Keratinocyte (primary cell): ENCODE results near the gene LYPLA2. TPM values are rescaled to one million over a fixed set of nuclear protein-coding genes. Genes with fewer than 3 reads are reported as not detected.

Experiments
- DNase-seq: peaks from one replicate; pipeline ENCODE4 v3.0.0-alpha.2; 2011; ENCODE audit warnings: low read depth, missing footprints, low spot score
- FAIRE-seq: peaks from 2 replicates; lab custom pipeline; 2011; peaks lifted over from hg19 to GRCh38; lab: Jason Lieb, UNC
- H2AFZ ChIP-seq: 2 replicates; pipeline ENCODE4 v1.6.0; 2012; ENCODE audit warnings: low read length, control low read depth, inconsistent platforms; ENCODE audit not compliant: control insufficient read depth
- H3K27ac ChIP-seq: 2 replicates; pipeline ENCODE4 v1.5.1; 2011; ENCODE audit warnings: low read length; ENCODE audit not compliant: control insufficient read depth, insufficient read depth
- H3K27me3 ChIP-seq: 3 replicates; pipeline ENCODE4 v1.6.0; 2011; ENCODE audit warnings: low read length; ENCODE audit not compliant: control insufficient read depth, insufficient read depth; ENCODE audit errors: extremely low read depth
- H3K36me3 ChIP-seq, 2 experiments: 2 replicates in 1 of 2; 3 replicates in 1 of 2; pipeline ENCODE4 v1.5.1; 2011; ENCODE audit warnings: low read length in 2 of 2, mild to moderate bottlenecking in 1 of 2; ENCODE audit not compliant: control insufficient read depth in 2 of 2, insufficient read depth in 2 of 2; ENCODE audit errors: extremely low read depth in 1 of 2
- H3K4me1 ChIP-seq: 3 replicates; pipeline ENCODE4 v1.5.1; 2011; ENCODE audit warnings: low read length; ENCODE audit not compliant: control insufficient read depth, insufficient read depth; ENCODE audit errors: extremely low read depth
- H3K4me2 ChIP-seq: 3 replicates; pipeline ENCODE4 v1.6.0; 2011; ENCODE audit warnings: low read depth, low read length; ENCODE audit not compliant: control insufficient read depth, insufficient read depth; ENCODE audit errors: extremely low read depth
- H3K4me3 ChIP-seq, 3 experiments: fragments of 200-600 bp in 1 of 3; sonication (generic) in 1 of 3; 2 replicates in 2 of 3; 3 replicates in 1 of 3; pipeline ENCODE4 v1.5.1; 2011 to 2016; ENCODE audit warnings: low read length in 3 of 3, mild to moderate bottlenecking in 3 of 3, control low read depth in 2 of 3, inconsistent platforms in 1 of 3, low read depth in 1 of 3, mixed read lengths in 1 of 3, mixed run types in 1 of 3, moderate library complexity in 1 of 3; ENCODE audit not compliant: control insufficient read depth in 2 of 3, insufficient read depth in 2 of 3; ENCODE audit errors: extremely low read depth in 1 of 3
- H3K79me2 ChIP-seq: 2 replicates; pipeline ENCODE4 v1.6.0; 2012; ENCODE audit warnings: low read length; ENCODE audit not compliant: control insufficient read depth, insufficient read depth
- H3K9ac ChIP-seq: 3 replicates; pipeline ENCODE4 v1.6.0; 2011; ENCODE audit warnings: low read length; ENCODE audit not compliant: control insufficient read depth, insufficient read depth; ENCODE audit errors: extremely low read depth
- H3K9me1 ChIP-seq: 3 replicates; pipeline ENCODE4 v1.6.0; 2011; ENCODE audit warnings: low read length; ENCODE audit not compliant: control insufficient read depth, insufficient read depth; ENCODE audit errors: extremely low read depth
- H3K9me3 ChIP-seq: 2 replicates; pipeline ENCODE4 v1.5.1; 2012; ENCODE audit warnings: low read depth, low read length; ENCODE audit not compliant: control insufficient read depth
- H4K20me1 ChIP-seq: 3 replicates; pipeline ENCODE4 v1.6.0; 2011; ENCODE audit warnings: low read length; ENCODE audit not compliant: control insufficient read depth, insufficient read depth; ENCODE audit errors: extremely low read depth
- CTCF ChIP-seq, 3 experiments: IDR thresholded peaks in 1 of 3; conservative IDR thresholded peaks in 1 of 3; optimal IDR thresholded peaks in 1 of 3; 2 replicates in 2 of 3; 3 replicates in 1 of 3; pipeline versions ENCODE3 to v1.5.1; 2011; ENCODE audit warnings: low read length in 3 of 3, mild to moderate bottlenecking in 3 of 3, moderate library complexity in 2 of 3, control low read depth in 1 of 3, inconsistent platforms in 1 of 3; ENCODE audit not compliant: insufficient read depth in 2 of 3; ENCODE audit errors: extremely low read depth in 1 of 3
- EZH2 ChIP-seq: IDR thresholded peaks from one replicate; pipeline ENCODE4 v1.6.1; 2012; ENCODE audit warnings: inconsistent platforms, mild to moderate bottlenecking, low read length, moderate library complexity
- dilution Hi-C: fragments of 300-500 bp; cut with MboI; formaldehyde crosslinking; loops from one replicate; pipeline ENCODE4 v1.7.0; 2020; ENCODE audit warnings: low sequenced_read_pairs; ENCODE audit not compliant: extremely low pct_ligation_motif_present
- polyA plus RNA-seq, 5 experiments: library from polyadenylated mRNA; depleted of rRNA in 3 of 5; stranded (reverse) in 3 of 5; stranded (forward) in 1 of 5; unstranded in 1 of 5; fragments of >200 nt; gene quantifications; 1 replicate in 1 of 5; 2 replicates in 3 of 5; 3 replicates in 1 of 5; pipeline versions ENCODE4 v1.2.1 to v1.2.3, GENCODE V29; 2011 to 2012; ENCODE audit warnings: missing spikeins in 2 of 5, low read depth in 1 of 5, low replicate concordance in 1 of 5

The LYPLA2 gene
- polyA plus RNA-seq, 1 donor (not counting 4 experiments of a cell fraction or from before 2014, with no cell fraction given): 51.7 TPM

- DNase-seq: no peak
- TF ChIP-seq CTCF (optimal IDR thresholded peaks at IDR 0.05 in 1 of 3, IDR thresholded peaks at IDR 0.05 in 1 of 3, conservative IDR thresholded peaks at IDR 0.05 in 1 of 3; ENCODE audit: extremely low read depth in 1 of 3, insufficient read depth in 2 of 3, low read length in 3 of 3) (no peak), EZH2 (no peak)
Measured at GRCh38 chr1:23804183-23804835, 13.4 kb downstream of the LYPLA2 start.

GRCh38 chr1:23805025-23805424 lies 14.1 kb downstream of the LYPLA2 start:
- Histone ChIP-seq H3K27ac (no peak overlapping the region), H3K4me3 (no peak overlapping the region), H3K4me1 (peaks cover 3% of the 10 kb centered on the region), H3K36me3 (peaks cover 0 to 6% of the 10 kb centered on the region in 2 experiments), H3K27me3 (no peaks in the 10 kb centered on the region), H3K9me3 (no peaks in the 10 kb centered on the region), H4K20me1 (no peaks in the 10 kb centered on the region), H3K9ac (no peak overlapping the region), H3K79me2 (peaks cover 1% of the 10 kb centered on the region), H2AFZ (no peak overlapping the region), H3K9me1 (no peaks in the 10 kb centered on the region), H3K4me2 (no peak overlapping the region)
- FAIRE-seq (no peak), DNase-seq (no peak)
- dilution Hi-C loops: no loop called here
- TF ChIP-seq CTCF (optimal IDR thresholded peaks at IDR 0.05 in 1 of 3, IDR thresholded peaks at IDR 0.05 in 1 of 3, conservative IDR thresholded peaks at IDR 0.05 in 1 of 3; ENCODE audit: extremely low read depth in 1 of 3, insufficient read depth in 2 of 3, low read length in 3 of 3): no peak
- TF ChIP-seq EZH2: no peak

More at GRCh38 chr1:23804183-23804835, 13.4 kb downstream of the LYPLA2 start:
- H3K4me1 ChIP-seq: peaks cover 6% of the 10 kb centered on the region
- dilution Hi-C loops: no loop called here
- no peak overlapping the region for H3K27ac ChIP-seq
- no peaks in the 10 kb centered on the region for H3K27me3 ChIP-seq
- peaks cover 0 to 6% of the 10 kb centered on the region in 2 experiments for H3K36me3 ChIP-seq
- FAIRE-seq: no peak
- H3K9me3 ChIP-seq: no peaks in the 10 kb centered on the region
- H3K4me2 ChIP-seq: no peak overlapping the region
- no peak overlapping the region for H3K4me3 ChIP-seq
- peaks cover 1% of the 10 kb centered on the region for H3K79me2 ChIP-seq
- H4K20me1 ChIP-seq: no peaks in the 10 kb centered on the region
- no peak overlapping the region for H2AFZ ChIP-seq
- H3K9ac ChIP-seq: no peak overlapping the region
- no peaks in the 10 kb centered on the region for H3K9me1 ChIP-seq
